Body of pancreas (tissue), 4 donors: ENCODE data around the gene TOPORS.

Source experiments
- CTCF ChIP-seq, 7 experiments: fragments of 450-650 bp in 4 of 7; fragments of 200-600 bp in 3 of 7; sonication (generic) in 3 of 7; IDR thresholded peaks; one replicate each; pipeline ENCODE4 v1.5.1; 2016 to 2019; ENCODE audit warnings: antibody characterized with exemption in 7 of 7
- POLR2A ChIP-seq, 3 donors: fragments of 450-650 bp; IDR thresholded peaks; one replicate each; pipeline ENCODE4 v1.6.1; 2016; ENCODE audit warnings: antibody characterized with exemption in 3 of 3, mild to moderate bottlenecking in 2 of 3

DNA sequence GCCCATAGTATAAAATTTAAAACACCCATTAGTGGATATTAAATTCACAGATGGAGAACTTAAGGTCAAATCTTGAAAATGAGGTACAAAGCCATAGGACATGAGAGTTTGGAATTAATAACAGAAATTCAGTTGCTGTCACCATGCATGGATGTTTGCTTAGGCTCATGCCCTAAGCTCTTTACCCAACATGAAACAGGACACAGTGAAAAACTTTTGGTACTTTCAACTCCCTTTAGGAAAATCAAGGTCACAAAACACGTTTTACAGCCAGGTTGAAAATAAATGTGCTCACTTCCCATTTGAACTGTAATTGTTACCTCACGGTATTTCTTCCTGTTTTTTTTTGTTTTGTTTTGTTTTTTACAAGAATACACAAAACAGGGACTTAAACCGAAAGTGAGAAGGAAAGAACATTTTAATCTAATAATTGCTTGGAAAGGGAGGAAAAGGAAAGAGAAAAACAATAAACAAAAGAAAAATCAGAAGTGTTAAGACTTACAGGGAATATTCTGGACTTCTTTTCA is 6.1 kb upstream of the TOPORS start:
- no peak for TF ChIP-seq POLR2A (IDR thresholded peaks at IDR 0.05)
- no peak for TF ChIP-seq CTCF (IDR thresholded peaks at IDR 0.05)
